CD4-positive, alpha-beta T cell treated with Interferon alpha-2 for 1 hour (primary cell): ENCODE data around the gene ZNF366.

Experiments used
- DNase-seq, 2 donors: peaks; one replicate each; pipeline ENCODE4 v3.0.0-alpha.2; 2020 to 2022

ZNF366 gene

DNA sequence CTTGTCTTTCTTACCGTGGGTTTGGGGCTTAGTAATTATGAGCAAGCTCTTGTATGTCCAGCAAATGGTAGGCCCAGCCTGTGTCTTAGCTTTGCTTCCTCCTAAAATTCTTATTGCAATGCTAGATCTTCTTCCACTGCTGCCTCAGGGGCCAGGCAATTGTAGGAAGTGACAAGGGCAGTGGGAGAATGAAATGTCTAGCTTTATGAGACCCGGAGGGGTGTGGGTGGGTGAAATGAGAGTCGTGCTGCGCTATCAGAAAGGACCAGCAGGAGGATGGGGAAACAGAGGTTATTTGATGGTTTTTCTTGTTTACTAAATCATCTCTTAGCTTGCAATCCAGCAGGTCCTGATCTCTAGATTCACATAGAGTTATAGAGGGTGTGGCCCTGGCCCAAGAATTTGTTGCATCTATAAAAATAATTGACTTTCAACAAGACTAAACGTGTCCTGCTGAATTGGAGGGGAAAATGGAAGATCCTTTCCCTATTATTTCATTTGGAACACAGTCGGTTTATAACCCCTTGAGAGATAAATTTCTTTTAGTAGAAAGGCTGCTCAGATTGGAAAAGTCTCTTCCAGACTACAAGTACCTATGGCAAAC, 43.7 kb downstream of the ZNF366 start:
- no peak for DNase-seq

DNA sequence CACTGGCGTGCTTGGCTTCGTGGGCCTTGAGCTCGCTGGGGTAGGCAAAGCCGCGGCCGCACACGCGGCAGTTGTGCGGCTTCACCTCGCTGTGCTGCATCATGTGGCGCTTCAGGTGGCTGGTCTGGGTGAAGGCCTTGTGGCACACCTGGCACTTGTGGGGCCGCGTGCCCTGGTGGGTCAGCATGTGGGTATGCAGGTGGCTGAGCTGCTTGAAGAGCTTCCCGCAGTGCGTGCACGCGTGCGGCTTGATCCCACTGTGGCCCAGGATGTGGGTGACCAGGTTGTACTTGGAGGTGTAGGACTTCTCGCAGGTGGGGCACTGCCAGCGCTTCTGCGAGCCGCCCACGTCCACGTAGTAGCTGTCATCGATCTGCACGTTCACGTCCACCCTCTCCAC, 46.8 kb downstream of the ZNF366 start:
- no peak for DNase-seq

DNA sequence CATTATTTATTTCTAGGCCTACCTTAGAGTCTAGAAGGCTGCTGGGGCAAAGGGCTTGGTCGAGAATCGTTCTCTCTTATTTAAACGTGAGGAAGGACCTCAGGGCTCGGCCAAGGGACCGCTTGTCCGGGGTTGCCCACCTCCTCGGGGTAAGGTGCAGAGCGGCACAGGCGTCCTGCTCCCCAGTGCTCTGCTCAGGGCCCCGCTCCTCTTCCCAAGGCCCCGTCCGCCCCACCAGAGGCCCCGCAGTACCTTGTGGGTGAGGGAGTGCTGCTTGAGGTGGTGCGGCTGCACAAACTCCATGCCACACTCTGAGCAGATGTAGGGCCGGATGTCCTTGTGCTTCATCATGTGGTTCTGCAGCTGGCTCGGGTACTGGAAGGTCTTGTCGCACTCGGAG, 47.3 kb downstream of the ZNF366 start:
- DNase-seq, result no peak

DNA sequence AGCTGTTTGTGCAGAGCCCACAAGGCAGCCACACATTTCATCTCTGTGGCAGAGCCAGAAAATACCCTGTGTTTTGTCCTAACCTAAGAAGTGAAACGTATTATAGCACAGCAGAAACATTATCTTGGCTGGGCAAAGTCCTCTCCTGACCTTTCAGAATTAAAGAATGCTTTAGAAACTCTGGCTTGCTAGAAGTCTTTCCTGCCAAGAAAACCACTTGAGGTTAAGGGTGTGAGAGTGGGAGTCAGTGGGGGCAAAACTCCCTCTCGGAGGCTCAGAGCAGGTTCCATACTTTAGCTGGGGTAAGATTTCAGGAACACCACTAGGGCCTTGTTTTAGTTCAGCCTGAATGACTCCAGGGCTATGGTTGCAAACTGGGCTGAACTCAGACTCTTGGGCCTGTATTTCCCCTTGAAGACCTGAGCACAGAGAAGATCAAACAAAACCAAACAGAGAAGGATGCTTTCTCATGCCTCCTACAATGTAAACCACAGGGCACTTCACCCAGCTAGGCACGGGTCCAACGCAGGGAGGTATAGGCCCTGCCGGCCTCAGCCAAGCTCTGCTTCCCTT, 48.0 kb downstream of the ZNF366 start:
- DNase-seq, result no peak

DNA sequence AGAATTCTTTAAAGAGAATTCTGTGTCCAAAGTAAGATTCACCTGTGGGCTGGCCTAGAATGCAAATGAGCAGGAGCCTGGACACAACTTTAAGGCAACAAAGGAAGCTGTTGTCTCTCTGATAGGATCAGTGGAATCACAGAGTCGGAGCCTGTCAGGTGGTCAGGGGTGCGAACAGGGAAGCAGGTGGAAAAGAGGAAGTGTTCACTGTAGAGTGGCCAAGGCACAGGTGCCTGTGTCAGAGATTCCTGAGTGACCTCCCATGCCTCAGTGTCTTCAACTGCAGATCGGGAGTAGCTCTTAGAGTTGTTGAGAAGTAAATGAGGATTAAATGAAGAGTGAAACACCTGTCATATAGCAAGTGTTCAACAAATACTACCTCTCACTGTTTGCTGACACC, 48.8 kb downstream of the ZNF366 start:
- DNase-seq, result no peak

DNA sequence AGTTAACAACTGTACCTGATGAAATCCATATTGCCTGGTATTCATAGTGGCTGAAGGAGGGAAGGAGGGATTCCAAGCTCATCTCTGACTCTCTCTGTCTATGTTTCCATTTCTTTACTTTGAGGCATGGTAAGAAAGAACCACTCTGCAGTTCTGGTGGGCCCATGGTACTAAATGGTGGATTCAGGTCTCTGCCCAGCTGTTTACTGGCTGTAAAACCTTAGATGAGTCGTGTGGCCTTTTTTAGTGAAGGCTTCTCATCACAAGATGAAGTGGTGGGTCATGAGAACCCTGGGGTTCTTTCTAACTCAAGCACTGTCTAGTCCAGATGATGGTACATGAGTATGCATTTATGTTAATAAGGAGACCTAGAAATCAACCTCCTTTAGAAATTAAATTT, 49.7 kb downstream of the ZNF366 start:
- no peak for DNase-seq

DNA sequence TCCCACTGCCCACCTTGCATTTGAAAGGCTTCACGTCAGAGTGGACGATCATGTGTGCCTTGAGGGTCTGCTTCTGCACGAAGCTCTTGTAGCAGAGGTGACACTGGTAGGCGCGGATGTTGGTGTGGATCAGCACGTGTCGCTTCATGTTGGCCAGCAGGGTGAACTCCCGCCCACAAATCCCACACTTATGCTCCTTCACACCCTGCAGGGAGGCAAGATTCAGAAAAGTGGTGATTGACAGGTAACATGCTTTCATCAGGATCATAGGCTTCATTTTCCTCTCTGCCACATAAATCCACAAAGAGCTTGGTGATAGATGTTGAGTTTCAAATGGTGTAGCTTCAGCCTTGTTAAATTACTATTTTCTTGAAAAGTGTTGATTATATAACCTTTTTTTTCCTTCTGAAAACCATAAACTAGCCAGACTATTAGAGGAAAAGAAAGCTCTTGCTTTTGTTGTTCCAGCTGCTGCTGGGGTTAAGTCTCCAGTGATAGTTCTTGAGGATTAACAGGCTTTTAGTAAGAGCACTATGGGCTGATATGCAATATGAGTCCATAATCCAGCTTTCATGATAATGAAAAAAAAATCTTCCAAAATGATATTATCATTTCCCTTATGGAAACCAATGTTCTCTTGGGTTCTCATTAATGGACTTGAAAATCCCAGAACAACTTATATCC, 50.7 kb downstream of the ZNF366 start:
- no peak for DNase-seq

DNA sequence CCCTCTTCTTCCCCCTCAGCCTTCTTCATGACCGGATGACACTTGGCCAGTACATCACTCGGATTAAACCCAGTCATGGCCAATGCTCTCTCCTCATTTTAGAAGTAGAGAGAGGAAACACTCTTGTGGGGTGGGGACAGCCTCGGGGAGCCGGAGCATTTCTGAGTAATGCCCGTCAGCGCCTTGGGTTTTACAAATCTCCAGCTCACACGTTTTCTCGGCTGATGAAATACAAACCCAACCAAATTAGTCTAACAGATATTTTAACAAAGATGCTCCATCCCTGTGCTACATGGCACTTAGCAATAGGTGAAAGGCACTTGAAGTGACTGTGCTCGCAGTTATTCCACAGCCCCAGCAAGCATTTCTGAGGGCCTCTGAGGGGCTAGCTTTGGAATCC, 51.7 kb downstream of the ZNF366 start:
- no peak for DNase-seq

DNA sequence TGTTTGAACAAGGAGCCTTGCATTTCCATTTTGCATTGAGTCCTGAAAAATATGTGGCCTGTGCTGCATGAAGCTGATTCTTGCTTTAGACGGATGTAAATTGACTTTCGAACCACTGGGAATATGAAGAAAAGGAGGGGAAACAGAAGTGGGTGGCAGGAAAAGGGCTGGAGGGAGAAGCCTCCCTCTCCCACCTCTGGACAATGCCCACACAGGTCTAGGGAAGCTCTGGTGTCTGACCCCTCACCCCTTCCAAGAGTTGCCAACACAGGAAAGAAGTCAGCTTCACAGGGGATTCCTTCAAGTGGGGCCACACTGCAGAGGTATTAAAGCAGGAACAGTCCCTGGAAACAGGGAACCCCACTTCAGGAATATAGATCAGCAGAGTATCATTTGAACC, 52.2 kb downstream of the ZNF366 start:
- DNase-seq, result no peak

DNA sequence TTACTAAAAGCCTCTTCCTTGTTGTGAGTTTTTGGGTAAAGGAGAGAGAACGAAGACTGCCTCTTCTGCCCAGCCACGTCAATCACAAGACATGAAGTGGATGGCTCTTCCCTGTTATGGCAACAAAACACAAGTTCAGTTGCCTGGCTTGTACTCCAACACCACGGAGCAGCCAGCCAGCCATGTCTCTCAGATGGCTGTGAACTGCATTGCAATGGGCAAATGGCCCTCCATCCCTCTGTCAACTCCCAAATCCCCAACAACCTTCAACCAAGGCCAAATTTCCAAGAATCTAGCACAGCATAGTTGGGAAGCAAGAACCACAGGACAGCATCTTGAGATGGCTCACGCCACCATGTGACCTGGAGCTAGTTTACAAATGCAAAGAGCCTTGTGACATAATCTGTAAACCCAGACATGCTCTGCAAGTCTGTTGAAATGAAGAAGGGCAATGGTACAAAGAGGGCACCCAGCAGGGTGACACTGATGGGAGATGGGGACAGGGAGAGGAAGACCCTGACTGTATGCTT, 53.9 kb downstream of the ZNF366 start:
- no peak for DNase-seq

DNA sequence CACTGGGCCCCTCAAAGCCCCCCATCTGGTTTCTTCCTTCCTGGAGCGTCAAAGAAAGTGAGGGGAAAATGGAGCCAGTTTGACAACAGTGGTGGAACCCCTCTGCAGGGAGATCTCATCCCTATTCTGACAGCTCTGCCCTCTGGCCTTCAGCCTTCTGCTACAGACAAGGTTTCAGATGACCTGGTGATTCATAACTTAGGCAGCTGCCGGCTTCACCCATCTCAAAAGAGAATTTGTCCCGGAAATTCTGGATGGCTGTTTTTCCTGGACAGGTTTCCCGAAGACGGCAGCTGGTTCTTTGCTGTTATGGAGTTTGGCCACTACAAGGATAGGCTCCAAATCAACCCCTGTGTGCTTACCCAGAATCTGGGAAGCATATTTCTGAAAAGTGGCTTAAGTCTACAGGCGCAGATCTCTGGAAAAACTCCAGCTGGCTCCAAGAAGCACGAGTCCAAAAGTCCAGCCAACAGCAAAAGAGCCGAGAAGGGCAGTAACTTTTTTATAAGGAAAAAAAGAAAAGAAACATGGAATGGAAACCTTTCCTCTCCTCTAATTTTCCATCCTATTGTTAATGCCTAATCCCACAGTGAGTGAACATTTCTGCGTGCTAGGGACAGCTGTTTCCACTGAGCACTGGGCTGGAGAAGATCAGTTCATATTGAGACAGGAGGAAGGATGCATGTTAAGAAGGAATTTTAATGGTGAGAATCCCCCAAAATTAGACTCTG, 54.5 kb downstream of the ZNF366 start:
- DNase-seq, result no peak

DNA sequence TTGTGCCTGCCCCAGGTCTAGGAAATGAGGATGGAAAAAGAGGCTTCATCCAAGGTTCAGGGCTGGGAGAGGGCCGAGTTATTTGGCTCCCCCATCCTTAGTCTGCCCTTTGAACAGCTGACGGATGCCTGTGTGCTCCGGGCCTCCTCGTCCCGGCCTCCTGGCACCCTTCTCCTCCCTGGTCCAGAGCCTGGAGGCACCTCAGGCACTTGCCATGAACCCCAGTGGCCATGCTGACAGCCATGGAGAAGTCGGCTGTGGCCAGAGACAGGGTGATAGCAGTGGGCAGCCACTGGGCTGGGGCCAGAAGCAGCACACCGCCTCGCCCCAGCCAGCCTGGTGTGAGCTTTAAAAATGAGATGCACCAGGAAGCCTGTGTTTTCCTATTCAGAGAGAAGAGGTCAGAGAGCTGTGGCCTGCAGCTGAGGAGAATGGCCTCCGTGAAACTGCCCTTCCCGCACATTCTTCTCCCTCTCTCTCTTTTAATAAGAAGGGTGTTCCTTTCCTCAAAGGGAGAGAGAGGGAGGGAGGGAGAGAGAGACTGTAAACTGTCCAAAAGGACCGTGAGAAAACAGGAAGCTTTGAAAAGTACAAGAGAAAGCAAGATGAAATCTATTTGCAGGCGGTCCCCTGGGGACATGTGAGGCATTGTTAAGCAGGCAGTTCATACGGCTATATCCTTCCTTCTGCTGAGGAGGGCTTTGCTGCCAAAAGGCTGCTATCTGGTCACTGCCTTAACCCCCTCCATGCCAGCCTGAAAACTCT, 55.3 kb downstream of the ZNF366 start:
- DNase-seq, result no peak

DNA sequence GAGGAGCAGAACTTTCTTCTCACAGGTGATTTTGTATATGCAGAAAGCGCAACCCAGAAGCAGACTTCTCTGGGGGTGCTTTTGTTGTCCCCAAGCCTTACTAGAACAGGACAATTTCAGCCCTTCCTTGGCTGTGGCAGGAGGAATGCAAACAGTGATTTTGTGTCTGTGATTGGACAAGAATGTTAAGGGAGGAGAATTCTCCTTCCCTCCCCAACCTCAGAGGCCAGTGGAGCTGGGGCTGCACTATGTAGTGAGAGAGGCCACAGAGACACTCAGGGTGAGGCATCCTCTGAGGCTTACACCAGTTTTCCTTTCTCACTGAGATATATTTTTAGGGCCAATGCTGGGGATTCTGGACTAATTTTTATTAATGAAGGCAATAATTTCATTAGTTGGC, 58.8 kb downstream of the ZNF366 start:
- no peak for DNase-seq

DNA sequence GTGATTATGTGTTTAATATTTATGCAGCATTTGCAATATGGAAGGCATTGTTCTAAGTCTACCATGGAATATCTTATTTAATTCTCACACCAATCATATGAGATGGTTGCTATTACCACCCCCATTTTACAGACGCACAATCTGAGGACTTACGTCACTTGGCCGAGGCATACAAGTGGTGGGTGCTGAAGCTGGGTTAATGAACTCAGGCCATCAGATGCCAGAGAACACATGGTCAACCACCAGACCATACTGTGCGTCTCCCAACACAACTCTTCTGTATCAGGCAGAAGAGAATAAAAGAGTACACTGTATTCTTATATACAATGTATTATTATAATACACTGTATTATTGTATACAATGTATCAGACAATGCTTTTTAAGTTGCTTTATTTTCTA, 59.5 kb downstream of the ZNF366 start:
- DNase-seq, result no peak

DNA sequence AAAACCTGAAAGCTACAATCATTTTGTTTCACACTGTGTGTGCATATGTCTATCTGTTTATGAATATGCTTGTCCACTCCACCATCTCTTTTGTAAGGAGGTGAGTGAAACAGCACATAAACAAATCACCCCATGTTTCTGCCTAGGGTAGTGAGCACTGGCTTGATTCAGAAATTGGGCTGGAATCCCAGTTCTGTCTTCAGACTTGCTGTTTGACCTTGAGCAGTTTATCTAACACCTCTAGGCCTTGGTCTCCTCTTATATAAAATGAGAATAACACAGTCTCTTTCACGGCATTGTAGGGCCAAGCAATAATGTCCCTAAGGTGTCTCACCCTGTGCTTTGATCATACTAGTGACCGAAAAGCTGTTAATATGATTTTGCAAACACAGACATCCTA, 61.2 kb downstream of the ZNF366 start:
- no peak for DNase-seq

DNA sequence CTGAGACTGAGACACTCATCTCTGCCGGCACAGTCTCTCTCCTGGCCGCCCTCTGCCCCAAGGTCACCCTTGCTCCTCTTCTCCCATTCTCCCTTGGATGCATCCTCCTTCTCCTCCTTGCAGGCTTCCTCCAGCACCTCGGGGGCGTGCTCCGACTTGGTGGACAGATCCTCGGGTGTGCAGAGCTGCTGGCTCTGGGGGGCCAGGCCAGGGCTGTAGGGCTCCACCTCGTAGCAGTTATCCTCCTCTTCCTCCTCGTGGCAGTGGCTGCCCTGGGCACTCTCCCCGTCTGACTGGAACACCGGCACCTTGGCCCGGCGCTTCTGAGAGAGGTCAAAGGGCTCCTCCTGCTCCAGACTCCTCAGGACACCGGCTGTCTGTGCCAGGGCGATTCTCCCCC, 63.3 kb downstream of the ZNF366 start:
- no peak for DNase-seq

DNA sequence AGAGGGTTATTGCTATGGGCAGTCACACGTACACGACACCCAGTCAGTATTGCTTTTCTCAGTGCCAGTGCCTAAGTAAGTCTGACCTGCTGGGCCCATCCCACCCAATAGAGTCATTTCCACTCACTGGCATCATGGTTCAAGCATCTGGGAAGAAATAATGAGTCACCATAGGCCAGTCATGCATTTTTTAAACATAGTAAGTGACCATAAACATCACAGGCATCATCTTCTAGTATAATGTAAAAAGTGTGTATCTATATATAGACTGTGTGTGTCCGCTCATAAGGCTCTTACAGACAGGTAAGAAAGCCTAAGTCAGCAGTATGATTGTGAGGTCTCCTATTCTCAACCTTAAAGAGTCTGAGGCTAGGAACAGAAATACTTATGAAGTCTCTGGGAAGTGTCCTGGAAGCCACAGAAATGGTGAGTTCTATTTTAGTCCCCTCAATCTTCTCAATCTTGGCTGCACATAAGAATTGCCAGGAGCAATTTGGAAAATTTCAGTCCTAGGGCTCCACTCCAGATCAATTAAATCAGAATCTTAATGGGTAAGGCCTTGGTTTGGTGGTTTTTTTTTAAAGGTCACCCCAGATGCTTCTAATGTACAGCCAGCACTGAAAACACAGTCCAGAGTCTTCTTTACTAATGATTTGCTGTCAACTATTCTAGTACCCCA, 65.2 kb downstream of the ZNF366 start:
- DNase-seq, result no peak

DNA sequence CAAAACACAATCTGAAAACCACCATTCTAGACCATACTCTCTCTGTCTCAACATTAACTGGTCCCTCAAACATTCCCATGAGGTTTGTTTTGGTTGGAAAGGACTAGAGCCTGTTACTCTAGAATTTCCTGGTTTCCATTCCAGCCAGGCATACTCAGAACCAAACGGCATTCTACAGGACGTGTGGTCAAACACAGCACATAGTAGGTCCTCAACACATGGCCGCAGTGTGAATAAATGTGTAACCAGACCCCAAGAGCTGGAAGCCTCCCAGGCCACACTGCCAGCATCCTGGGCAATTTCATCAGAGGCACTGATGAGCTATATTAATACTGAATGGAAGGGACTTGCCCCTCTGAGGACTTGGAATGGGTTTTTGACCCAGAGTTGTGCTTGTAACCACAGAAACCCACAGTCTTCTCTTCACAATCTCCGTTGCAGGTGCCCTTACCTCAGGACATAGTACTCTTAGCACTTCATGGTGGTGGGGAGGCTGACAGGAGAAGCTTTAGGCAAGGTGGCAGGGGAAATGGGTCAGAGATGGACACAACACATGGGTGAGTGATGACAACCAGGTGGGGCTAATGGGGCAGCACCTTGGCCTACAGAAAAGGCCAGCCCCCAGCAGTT, 66.0 kb downstream of the ZNF366 start:
- no peak for DNase-seq

DNA sequence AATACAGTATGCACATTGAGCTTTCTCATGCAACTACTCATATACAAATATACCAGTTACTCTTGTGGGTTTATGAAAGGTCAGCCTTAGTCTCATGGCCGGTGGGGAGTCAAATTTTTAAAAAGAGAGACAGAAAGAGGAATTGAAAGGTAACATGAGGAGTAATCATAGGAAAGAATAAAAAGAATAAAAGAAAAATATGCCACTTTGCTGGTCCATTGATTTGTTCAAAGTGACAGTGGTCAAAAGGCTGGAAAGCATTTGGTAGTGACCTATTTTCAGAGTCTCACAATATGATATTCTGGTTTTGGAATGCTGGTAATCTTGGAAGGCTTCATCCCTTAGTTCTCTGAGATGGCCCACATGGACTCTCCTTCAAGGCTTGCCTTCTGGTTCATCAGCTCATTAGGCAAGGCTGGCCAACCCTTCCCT, 67.0 kb downstream of the ZNF366 start:
- no peak for DNase-seq

DNA sequence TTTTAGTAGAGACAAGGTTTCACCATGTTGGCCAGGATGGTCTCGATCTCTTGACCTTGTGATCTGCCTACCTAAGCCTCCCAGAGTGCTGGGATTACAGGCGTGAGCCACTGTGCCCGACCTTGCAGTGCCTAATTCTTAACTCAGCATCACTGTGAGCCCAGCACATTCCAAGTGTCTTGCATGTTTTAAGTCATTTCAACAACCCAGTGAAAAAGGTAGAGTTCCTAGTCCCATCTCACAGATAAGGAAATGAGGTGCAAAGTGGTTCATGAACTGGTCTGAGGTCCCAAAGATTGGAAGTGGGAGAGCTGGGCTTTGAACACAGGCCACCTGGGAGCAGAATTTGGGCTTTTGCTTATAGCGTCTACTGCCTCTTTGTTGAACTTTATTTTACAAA, 68.0 kb downstream of the ZNF366 start:
- DNase-seq, result no peak

DNA sequence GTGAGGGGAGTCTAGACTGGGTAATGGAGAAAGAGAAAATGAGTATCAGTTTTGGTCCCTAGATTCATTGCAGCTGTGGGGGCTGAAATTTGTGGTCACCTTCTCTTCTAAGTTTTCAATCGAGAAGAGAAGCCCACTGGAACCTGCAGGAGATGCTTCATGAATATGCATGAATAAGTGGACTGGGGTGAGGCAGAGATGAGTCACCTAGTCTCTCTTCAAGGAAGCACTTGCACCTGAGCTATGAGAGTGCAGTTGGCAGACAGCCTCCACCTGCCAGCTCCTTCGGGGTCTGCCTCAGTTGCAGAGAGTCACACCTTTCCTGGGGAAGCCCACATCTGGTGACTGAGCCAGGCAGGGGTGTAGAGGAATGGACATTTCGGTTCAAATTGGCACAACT, 69.1 kb downstream of the ZNF366 start:
- DNase-seq, result no peak
